Stomach (tissue), 9 donors: ENCODE results near the gene OPCML. TPM values are rescaled to one million over a fixed set of nuclear protein-coding genes. Genes with fewer than 3 reads are reported as not detected.

Source experiments
- DNase-seq, 2 donors: peaks; one replicate each; pipeline versions ENCODE4 v3.0.0 to v3.0.0-alpha.2; 2013 to 2019
- H3K27ac ChIP-seq, 5 donors: fragments of 200-600 bp in 4 of 5; sonication (generic) in 4 of 5; one replicate each; pipeline ENCODE4 v1.5.1; 2013 to 2019; ENCODE audit warnings: mild to moderate bottlenecking in 1 of 5, moderate library complexity in 1 of 5
- H3K27me3 ChIP-seq, 3 donors: fragments of 200-600 bp; sonication (generic); one replicate each; pipeline ENCODE4 v1.5.1; 2017 to 2019; ENCODE audit warnings: mixed run types in 1 of 3
- H3K36me3 ChIP-seq, 4 donors: fragments of 200-600 bp; sonication (generic); 1 replicate in 3 of 4; 2 replicates in 1 of 4; pipeline ENCODE4 v1.5.1; 2016 to 2019
- H3K4me1 ChIP-seq, 4 donors: fragments of 200-600 bp; sonication (generic); one replicate each; pipeline ENCODE4 v1.5.1; 2016 to 2019
- H3K4me3 ChIP-seq, 4 donors: fragments of 200-600 bp; sonication (generic) in 3 of 4; one replicate each; pipeline ENCODE4 v1.5.1; 2016 to 2019; ENCODE audit warnings: mild to moderate bottlenecking in 1 of 4
- H3K9me3 ChIP-seq, 4 donors: fragments of 200-600 bp; sonication (generic); one replicate each; pipeline ENCODE4 v1.5.1; 2016 to 2019
- EP300 ChIP-seq: sonication (generic); formaldehyde crosslinking; IDR thresholded peaks from one replicate; pipeline ENCODE4 v1.6.1; 2017; ENCODE audit warnings: antibody characterized with exemption
- POLR2A ChIP-seq, 4 donors: fragments of 450-650 bp; IDR thresholded peaks; one replicate each; pipeline ENCODE4 v1.6.1; 2016; ENCODE audit warnings: antibody characterized with exemption in 4 of 4, control low read depth in 2 of 4, mild to moderate bottlenecking in 1 of 4, moderate library complexity in 1 of 4
- POLR2AphosphoS5 ChIP-seq, 3 donors: sonication (generic); formaldehyde crosslinking; IDR thresholded peaks; one replicate each; pipeline ENCODE4 v1.6.1; 2016; ENCODE audit warnings: antibody characterized with exemption in 3 of 3
- WGBS, 5 donors: extraction: QIAGEN DNeasy Blood & Tissue Kit in 3 of 5; methylation state at CpG; one replicate each; pipeline versions ENCODE4 v1.1.5 to v1.1.7; 2013 to 2018; 5-methylcytosine and 5-hydroxymethylcytosine counted together
- intact Hi-C: fragments of 100-400 bp; cut with DNase I; formaldehyde crosslinking; loops from one replicate; pipeline ENCODE4 v1.15.1; 2023; ENCODE audit warnings: low total_unique reads
- polyA plus RNA-seq, 3 donors: library from polyadenylated mRNA; stranded (reverse); fragments of 200-250 nt; gene quantifications; one replicate each; pipeline ENCODE4 v1.2.3, GENCODE V29; 2013
- total RNA-seq, 5 donors: library from RNA; depleted of rRNA; stranded (reverse); fragments of >200 nt; gene quantifications; one replicate each; pipeline versions ENCODE4 v1.1.0 to v1.2.3, GENCODE V29; 2014 to 2016
- TF ChIP-seq, protein P1 (sequence below), 7 experiments: fragments of 450-650 bp in 4 of 7; fragments of 200-600 bp in 3 of 7; sonication (generic) in 3 of 7; IDR thresholded peaks; one replicate each; pipeline ENCODE4 v1.5.1; 2016 to 2019; ENCODE audit warnings: antibody characterized with exemption in 7 of 7, control low read depth in 2 of 7, mild to moderate bottlenecking in 1 of 7
- donor health status: healthy with polysubstance abuse.
- donor health status: Bipolar disorder and iron deficiency.
- donor health status: healthy.

OPCML gene
- total and polyA plus RNA-seq, 8 donors: 0.03 to 0.92 (median 0.55) TPM; not detected in 3

DNA sequence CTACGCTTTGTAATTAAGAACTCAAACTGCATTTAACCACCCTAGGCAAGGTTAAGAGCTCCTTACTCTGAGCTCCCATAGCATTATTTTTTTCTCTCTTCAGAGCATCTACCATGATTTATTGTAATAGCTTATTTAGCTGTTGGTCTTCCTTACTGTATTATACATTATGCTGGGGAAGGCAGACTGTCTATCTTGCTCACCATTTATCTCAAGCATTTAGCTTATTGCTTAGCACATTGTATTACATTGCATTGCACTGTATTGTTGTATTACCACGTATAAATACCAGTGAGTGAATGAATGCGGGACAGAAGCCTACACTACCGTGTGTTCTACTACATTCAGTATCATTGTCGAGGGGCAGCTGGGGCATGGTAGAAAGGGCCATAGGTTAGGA lies 324.3 kb downstream of the OPCML start:
- no peak overlapping the region for H3K4me3 ChIP-seq
- no peaks in the 10 kb centered on the region for H3K36me3 ChIP-seq
- intact Hi-C loops: no loop called here
- no peaks in the 10 kb centered on the region for H3K4me1 ChIP-seq
- H3K27me3 ChIP-seq: no peaks in the 10 kb centered on the region
- H3K9me3 ChIP-seq: no peaks in the 10 kb centered on the region
- DNase-seq: no peak
- H3K27ac ChIP-seq: no peak overlapping the region
- 85 to 93% (median 88%) methylated on average over 5 of the region's 5 CpGs for WGBS, 5 donors
- TF ChIP-seq, protein P1, sequence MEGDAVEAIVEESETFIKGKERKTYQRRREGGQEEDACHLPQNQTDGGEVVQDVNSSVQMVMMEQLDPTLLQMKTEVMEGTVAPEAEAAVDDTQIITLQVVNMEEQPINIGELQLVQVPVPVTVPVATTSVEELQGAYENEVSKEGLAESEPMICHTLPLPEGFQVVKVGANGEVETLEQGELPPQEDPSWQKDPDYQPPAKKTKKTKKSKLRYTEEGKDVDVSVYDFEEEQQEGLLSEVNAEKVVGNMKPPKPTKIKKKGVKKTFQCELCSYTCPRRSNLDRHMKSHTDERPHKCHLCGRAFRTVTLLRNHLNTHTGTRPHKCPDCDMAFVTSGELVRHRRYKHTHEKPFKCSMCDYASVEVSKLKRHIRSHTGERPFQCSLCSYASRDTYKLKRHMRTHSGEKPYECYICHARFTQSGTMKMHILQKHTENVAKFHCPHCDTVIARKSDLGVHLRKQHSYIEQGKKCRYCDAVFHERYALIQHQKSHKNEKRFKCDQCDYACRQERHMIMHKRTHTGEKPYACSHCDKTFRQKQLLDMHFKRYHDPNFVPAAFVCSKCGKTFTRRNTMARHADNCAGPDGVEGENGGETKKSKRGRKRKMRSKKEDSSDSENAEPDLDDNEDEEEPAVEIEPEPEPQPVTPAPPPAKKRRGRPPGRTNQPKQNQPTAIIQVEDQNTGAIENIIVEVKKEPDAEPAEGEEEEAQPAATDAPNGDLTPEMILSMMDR (IDR thresholded peaks at IDR 0.05): no peak
- no peak for TF ChIP-seq POLR2A (IDR thresholded peaks at IDR 0.05)
- TF ChIP-seq EP300: no peak

DNA sequence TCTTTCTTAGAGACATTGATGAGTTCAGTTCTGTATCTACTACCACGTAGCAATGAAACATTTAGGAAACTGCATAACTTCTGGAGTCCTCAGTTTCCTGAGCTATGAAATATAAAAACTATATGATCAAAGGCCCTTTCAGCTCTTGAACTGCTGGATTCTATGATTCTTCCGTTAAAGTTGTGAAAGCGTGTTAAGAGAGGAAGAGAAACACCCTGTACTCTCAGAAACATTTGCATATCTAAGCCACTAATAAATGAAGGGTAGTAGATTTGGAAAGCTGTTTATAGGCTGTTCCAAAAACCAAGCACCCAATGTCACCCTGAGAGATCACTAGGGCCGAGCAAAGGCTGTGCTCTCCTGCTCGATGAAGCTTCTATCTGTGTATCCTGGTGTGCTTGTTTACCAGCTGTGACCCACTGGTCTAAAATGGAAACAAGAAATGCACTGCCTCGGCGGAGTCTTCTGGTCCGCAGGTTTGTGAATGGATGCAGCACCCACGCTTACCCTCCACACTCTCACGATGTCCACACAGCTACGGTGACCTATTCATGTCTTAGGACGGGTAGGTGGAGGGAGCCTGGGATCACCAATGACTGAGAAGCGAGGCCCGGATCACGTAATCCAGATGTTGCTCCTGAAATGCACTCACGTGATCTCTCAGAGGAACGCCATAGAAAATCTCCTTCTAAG lies 325.8 kb downstream of the OPCML start:
- no peaks in the 10 kb centered on the region for H3K4me1 ChIP-seq
- H3K4me3 ChIP-seq: no peak overlapping the region
- H3K9me3 ChIP-seq: no peaks in the 10 kb centered on the region
- TF ChIP-seq, protein P1 (IDR thresholded peaks at IDR 0.05): no peak
- TF ChIP-seq POLR2A (IDR thresholded peaks at IDR 0.05): no peak
- no peak for TF ChIP-seq POLR2AphosphoS5 (IDR thresholded peaks at IDR 0.05)
- TF ChIP-seq EP300: no peak
- DNase-seq: no peak
- peaks cover 0 to 3% (median 0%) of the 10 kb centered on the region in 3 donors for H3K27me3 ChIP-seq
- intact Hi-C loops: no loop called here
- H3K36me3 ChIP-seq: no peaks in the 10 kb centered on the region
- 87 to 92% (median 91%) methylated on average over 17 of the region's 17 CpGs for WGBS, 5 donors
- no peak overlapping the region for H3K27ac ChIP-seq

DNA sequence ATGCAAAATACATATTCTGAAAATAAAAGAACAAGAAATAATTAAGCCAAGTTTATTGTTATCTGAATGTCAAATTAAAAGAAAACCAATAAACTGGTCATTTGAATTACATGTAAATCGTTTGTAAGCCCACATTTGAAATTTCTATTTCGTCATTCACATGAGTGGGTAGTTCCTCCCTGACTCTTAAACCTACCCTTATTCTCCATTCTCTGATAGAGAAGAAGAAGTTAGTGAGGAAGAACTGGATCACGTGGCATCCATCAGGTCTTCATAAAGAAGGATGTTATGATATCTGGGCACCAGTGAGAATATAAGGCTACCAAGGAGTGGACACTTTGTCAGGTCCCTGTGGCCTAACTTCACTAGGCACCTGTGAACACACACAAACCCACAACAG lies 328.1 kb downstream of the OPCML start:
- Histone ChIP-seq H3K4me3 (no peak overlapping the region), H3K27ac (no peak overlapping the region), H3K27me3 (peaks cover 0 to 3% (median 0%) of the 10 kb centered on the region in 3 donors), H3K4me1 (no peaks in the 10 kb centered on the region), H3K36me3 (no peaks in the 10 kb centered on the region), H3K9me3 (no peaks in the 10 kb centered on the region)
- TF ChIP-seq, protein P1 (IDR thresholded peaks at IDR 0.05): no peak
- TF ChIP-seq POLR2AphosphoS5 (IDR thresholded peaks at IDR 0.05) (no peak), EP300 (no peak), POLR2A (IDR thresholded peaks at IDR 0.05) (no peak)
- intact Hi-C loops: no loop called here
- DNase-seq: no peak
- 73 to 83% (median 83%) methylated on average over 3 of the region's 3 CpGs for WGBS, 5 donors

DNA sequence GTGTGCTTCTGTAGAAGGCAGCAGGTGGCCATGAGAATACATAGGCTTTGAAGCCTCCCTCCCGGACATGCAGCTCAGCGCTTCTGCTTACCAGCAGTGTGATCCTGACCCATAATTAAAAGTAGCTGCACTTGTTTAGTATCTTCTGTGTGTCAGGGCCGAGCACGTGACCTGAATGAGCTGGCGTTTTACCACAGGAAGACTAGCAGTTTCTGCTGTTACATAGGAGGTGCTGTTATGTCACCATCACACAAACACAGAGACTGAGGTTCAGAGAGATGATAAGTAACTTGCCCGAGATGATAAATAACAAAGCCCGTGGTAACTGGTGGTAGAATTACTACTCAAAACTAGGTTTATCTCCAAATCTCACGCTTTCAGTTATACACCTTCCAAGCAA lies 329.5 kb downstream of the OPCML start:
- H3K4me1 ChIP-seq: no peaks in the 10 kb centered on the region
- 78 to 86% (median 82%) methylated on average over 8 of the region's 8 CpGs for WGBS, 5 donors
- DNase-seq: no peak
- no peak for TF ChIP-seq EP300
- TF ChIP-seq POLR2A (IDR thresholded peaks at IDR 0.05): no peak
- TF ChIP-seq, protein P1 (IDR thresholded peaks at IDR 0.05): no peak
- TF ChIP-seq POLR2AphosphoS5 (IDR thresholded peaks at IDR 0.05): no peak
- H3K27ac ChIP-seq: no peak overlapping the region
- peaks cover 0 to 3% (median 0%) of the 10 kb centered on the region in 3 donors for H3K27me3 ChIP-seq
- no peak overlapping the region for H3K4me3 ChIP-seq
- no peaks in the 10 kb centered on the region for H3K36me3 ChIP-seq
- intact Hi-C loops: no loop called here
- H3K9me3 ChIP-seq: no peaks in the 10 kb centered on the region
